ENCODE results near the gene AMER3.

AMER3 gene

GRCh38 chr2:130786076-130786475 is 30.7 kb downstream of the AMER3 start:
- FAIRE-seq, result no peak

- no peak for FAIRE-seq
These were observed 32.5 kb downstream of the AMER3 start for GRCh38 chr2:130787841-130788240.

GRCh38 chr2:130790312-130790711 is 35.0 kb downstream of the AMER3 start:
- FAIRE-seq, result no peak

- FAIRE-seq, result no peak
These were observed 35.7 kb downstream of the AMER3 start for GRCh38 chr2:130790804-130791616.

GRCh38 chr2:130791617-130791939 is 36.2 kb downstream of the AMER3 start:
- no peak for FAIRE-seq

GRCh38 chr2:130795431-130795830 is 40.1 kb downstream of the AMER3 start:
- no peak for FAIRE-seq

GRCh38 chr2:130796290-130796689 is 41.0 kb downstream of the AMER3 start:
- FAIRE-seq, result no peak

GRCh38 chr2:130797493-130798435 is 42.4 kb downstream of the AMER3 start:
- no peak for FAIRE-seq

- no peak for FAIRE-seq
These were observed 43.3 kb downstream of the AMER3 start for GRCh38 chr2:130798472-130799218.

GRCh38 chr2:130799295-130799694 is 44.0 kb downstream of the AMER3 start:
- FAIRE-seq, result no peak

- no peak for FAIRE-seq
These were observed 50.3 kb downstream of the AMER3 start for GRCh38 chr2:130805613-130806012.

GRCh38 chr2:130806370-130806769 is 51.0 kb downstream of the AMER3 start:
- no peak for FAIRE-seq

GRCh38 chr2:130807659-130808385 is 52.5 kb downstream of the AMER3 start:
- FAIRE-seq, result no peak

- FAIRE-seq, result no peak
These were observed 53.3 kb downstream of the AMER3 start for GRCh38 chr2:130808482-130809268.

GRCh38 chr2:130810490-130810889 is 55.1 kb downstream of the AMER3 start:
- no peak for FAIRE-seq

GRCh38 chr2:130813722-130814121 is 58.4 kb downstream of the AMER3 start:
- FAIRE-seq, result no peak

- no peak for FAIRE-seq
These were observed 59.8 kb downstream of the AMER3 start for GRCh38 chr2:130814931-130815680.
